Left lung (tissue), 10 donors: ENCODE results near the gene OTUD7B. TPM values are rescaled to one million over a fixed set of nuclear protein-coding genes. Genes with fewer than 3 reads are reported as not detected.
A peak's percentile ranks its signal among the peaks of the same experiment; 100 is the strongest.

Experiments
- ATAC-seq: fragments of 200-7000 bp; cut with Tn5 transposase; one replicate; pipeline ENCODE4 v1.9.1; 2020; ENCODE audit warnings: moderate library complexity
- DNase-seq, 4 donors: peaks; one replicate each; pipeline ENCODE4 v3.0.0-alpha.2; 2013 to 2020
- H3K27ac ChIP-seq, 2 donors: fragments of 200-600 bp; sonication (generic) in 1 of 2; one replicate each; pipeline versions ENCODE4 v1.5.0 to v1.8.0; 2020 to 2021
- H3K27me3 ChIP-seq, 2 donors: fragments of 200-600 bp; sonication (generic) in 1 of 2; one replicate each; pipeline versions ENCODE4 v1.5.0 to v1.8.0; 2020 to 2021
- H3K36me3 ChIP-seq, 2 donors: fragments of 200-600 bp; sonication (generic) in 1 of 2; one replicate each; pipeline versions ENCODE4 v1.5.0 to v1.8.0; 2020 to 2021
- H3K4me1 ChIP-seq, 2 donors: fragments of 200-600 bp; one replicate each; pipeline ENCODE4 v1.8.0; 2021
- H3K4me3 ChIP-seq, 2 donors: fragments of 200-600 bp; sonication (generic) in 1 of 2; one replicate each; pipeline versions ENCODE4 v1.5.0 to v1.8.0; 2020 to 2021; ENCODE audit warnings: mild to moderate bottlenecking in 1 of 2
- H3K9me3 ChIP-seq, 2 donors: fragments of 200-600 bp; sonication (generic) in 1 of 2; one replicate each; pipeline versions ENCODE4 v1.5.0 to v1.8.0; 2020 to 2021
- CTCF ChIP-seq, 2 donors: fragments of 200-600 bp; sonication (generic) in 1 of 2; IDR thresholded peaks; one replicate each; pipeline versions ENCODE4 v1.5.0 to v1.8.0; 2021; ENCODE audit warnings: antibody characterized with exemption in 2 of 2
- intact Hi-C, 2 donors: fragments of 100-400 bp; cut with DNase I; formaldehyde crosslinking; loops; one replicate each; pipeline versions ENCODE4 v1.11.2 to v1.14.2; 2022
- polyA plus RNA-seq, 6 donors: library from polyadenylated mRNA; unstranded; fragments of 120-200 nt; gene quantifications; one replicate each; pipeline ENCODE4 v1.2.1, GENCODE V29; 2013; ENCODE audit not compliant: insufficient read length in 6 of 6
- total RNA-seq, 2 donors: library from RNA; stranded (reverse); fragmentation: NEBNext Ultra II Directional; extraction: Animal tissue kit (Norgen Biotek cat#: 25700); gene quantifications; one replicate each; pipeline ENCODE4 v1.2.1, GENCODE V29; 2021
- donor health status: DM: no; HTN: yes; CAD: no.
- donor health status: DM: no; HTN: no; CAD: no.

The OTUD7B gene
- total and polyA plus RNA-seq, 8 donors = 18.9 to 31.7 (median 20.4) TPM

- Histone ChIP-seq H3K27ac (no peak overlapping the region), H3K27me3 (no peaks in the 10 kb centered on the region), H3K36me3 (peaks cover 0 to 54% of the 10 kb centered on the region in 2 donors), H3K4me3 (peak overlapping the region in 1 of 2 donors; percentile 89), H3K4me1 (peaks cover 7 to 51% of the 10 kb centered on the region in 2 donors), H3K9me3 (no peaks in the 10 kb centered on the region)
- DNase-seq (no peak), ATAC-seq (no peak)
- intact Hi-C loops = no loop called here
- no peak for TF ChIP-seq CTCF (IDR thresholded peaks at IDR 0.05)
Measured at GRCh38 chr1:149926296-149926695, 84.2 kb downstream of the OTUD7B start.

GRCh38 chr1:149925751-149926150 lies 84.8 kb downstream of the OTUD7B start:
- TF ChIP-seq CTCF (IDR thresholded peaks at IDR 0.05) = no peak
- ATAC-seq = no peak
- intact Hi-C loops = no loop called here

GRCh38 chr1:149925345-149925744 lies 85.2 kb downstream of the OTUD7B start:
- Histone ChIP-seq H3K4me1 (peaks cover 7 to 47% of the 10 kb centered on the region in 2 donors), H3K36me3 (peaks cover 0 to 56% of the 10 kb centered on the region in 2 donors), H3K27ac (no peak overlapping the region), H3K4me3 (no peak overlapping the region), H3K9me3 (no peaks in the 10 kb centered on the region), H3K27me3 (no peaks in the 10 kb centered on the region)
- ATAC-seq = no peak
- intact Hi-C loops = no loop called here
- no peak for DNase-seq
- TF ChIP-seq CTCF (IDR thresholded peaks at IDR 0.05) = no peak

More at GRCh38 chr1:149925751-149926150, 84.8 kb downstream of the OTUD7B start:
- Histone ChIP-seq H3K27ac (no peak overlapping the region), H3K36me3 (peaks cover 0 to 56% of the 10 kb centered on the region in 2 donors), H3K9me3 (no peaks in the 10 kb centered on the region), H3K4me1 (peaks cover 7 to 51% of the 10 kb centered on the region in 2 donors), H3K4me3 (peak overlapping the region in 1 of 2 donors; percentile 89), H3K27me3 (no peaks in the 10 kb centered on the region)
- DNase-seq = no peak

- TF ChIP-seq CTCF (IDR thresholded peaks at IDR 0.05) = no peak
- no peak for DNase-seq
- no peaks in the 10 kb centered on the region for H3K9me3 ChIP-seq
- no peak overlapping the region for H3K4me3 ChIP-seq
- peaks cover 0 to 56% of the 10 kb centered on the region in 2 donors for H3K36me3 ChIP-seq
- no peak for ATAC-seq
- H3K27me3 ChIP-seq = peaks cover 0 to 1% of the 10 kb centered on the region in 2 donors
- no peak overlapping the region for H3K27ac ChIP-seq
- peaks cover 7 to 32% of the 10 kb centered on the region in 2 donors for H3K4me1 ChIP-seq
- intact Hi-C loops = no loop called here
Measured at GRCh38 chr1:149923626-149924025, 86.9 kb downstream of the OTUD7B start.

- Histone ChIP-seq H3K4me1 (peaks cover 0 to 24% of the 10 kb centered on the region in 2 donors), H3K27me3 (peaks cover 0 to 23% of the 10 kb centered on the region in 2 donors), H3K36me3 (peaks cover 0 to 16% of the 10 kb centered on the region in 2 donors), H3K4me3 (peak within 1 kb of the TSS; percentile 22 to 30), H3K27ac (no peak within 1 kb of the TSS), H3K9me3 (no peaks in the 10 kb centered on the region)
- ATAC-seq = peak; percentile 60
- DNase-seq = peak in 1 of 4 donors; percentile 52
- TF ChIP-seq CTCF (IDR thresholded peaks at IDR 0.05) = no peak
- intact Hi-C loops = no loop called here
Measured at GRCh38 chr1:149917571-149918144, 92.9 kb downstream of the OTUD7B start, which contains the start of gene SV2A. Gene SV2A, minus strand, starts transcription at chr1:149917844. Its CDS starts 4,004 bp downstream, at chr1:149913840.
